K562 (cell line): ENCODE results near the gene PUSL1. TPM values are rescaled to one million over a fixed set of nuclear protein-coding genes. Genes with fewer than 3 reads are reported as not detected.

Source experiments
- AFF1 ChIP-seq, 2 experiments: fragments of 450-650 bp; IDR thresholded peaks; 2 replicates each; pipeline ENCODE4 v1.6.1; 2018; ENCODE audit warnings: mild to moderate bottlenecking in 2 of 2, low read depth in 1 of 2; ENCODE audit not compliant: partially characterized antibody in 2 of 2
- BCLAF1 ChIP-seq, 2 experiments: fragments of 450-650 bp in 1 of 2; IDR thresholded peaks; 2 replicates each; pipeline ENCODE4 v1.6.1; 2011 to 2017; ENCODE audit warnings: low read depth in 2 of 2, antibody characterized with exemption in 1 of 2, borderline replicate concordance in 1 of 2, low read length in 1 of 2, mild to moderate bottlenecking in 1 of 2, mixed read lengths in 1 of 2; ENCODE audit not compliant: control insufficient read depth in 1 of 2
- NFIC ChIP-seq: fragments of 450-650 bp; IDR thresholded peaks from 2 replicates; pipeline ENCODE4 v1.6.1; 2017; ENCODE audit warnings: mild to moderate bottlenecking, inconsistent platforms
- PHF21A ChIP-seq: fragments of 450-650 bp; IDR thresholded peaks from 2 replicates; pipeline ENCODE4 v1.6.1; 2017; ENCODE audit warnings: low read depth, borderline replicate concordance
- SMARCA4 ChIP-seq: fragments of 450-650 bp; IDR thresholded peaks from 2 replicates; pipeline ENCODE4 v1.6.1; 2016
- ZKSCAN3 ChIP-seq: fragments of 250-450 bp; sonication (Bioruptor Pico); IDR thresholded peaks from 2 replicates; pipeline ENCODE4 v1.4.0; 2020
- ZNF408 ChIP-seq: fragments of 250-450 bp; sonication (Bioruptor Pico); IDR thresholded peaks from 2 replicates; pipeline ENCODE4 v1.4.0; 2020; ENCODE audit warnings: low read depth, mild to moderate bottlenecking, moderate library complexity
- ZNF740 ChIP-seq, 3 experiments: fragments of 200-800 bp in 1 of 3; sonication (Bioruptor generic) in 1 of 3; sonication (generic) in 1 of 3; formaldehyde crosslinking in 1 of 3; IDR thresholded peaks; 2 replicates each; pipeline versions ENCODE4 v1.6.1 to v1.8.0; 2016 to 2022; ENCODE audit warnings: mild to moderate bottlenecking in 2 of 3, missing compliant biosample characterization in 2 of 3, missing genetic modification characterization in 2 of 3, missing genetic modification reagents in 1 of 3
- ZNF778 ChIP-seq: fragments of 450-650 bp; formaldehyde crosslinking; IDR thresholded peaks from 2 replicates; pipeline ENCODE4 v1.4.0; 2020; ENCODE audit warnings: mild to moderate bottlenecking, moderate library complexity
- polyA plus RNA-seq, 8 experiments: library from polyadenylated mRNA; depleted of rRNA in 4 of 8; stranded (reverse) in 5 of 8; unstranded in 3 of 8; fragments of >200 nt; fragmentation: Nextera tagmentation in 2 of 8; fragmentation: Illumina TruSeq in 1 of 8; extraction: Ambion mirVana in 2 of 8; extraction: Trizol in 1 of 8; gene quantifications; 2 replicates each; pipeline versions ENCODE4 v1.2.1 to v1.2.3, GENCODE V29; 2011 to 2014; ENCODE audit warnings: inconsistent platforms in 1 of 8, missing spikeins in 1 of 8
- total RNA-seq, 7 experiments: library from RNA; depleted of rRNA in 6 of 7; stranded (reverse); fragments of >200 nt in 6 of 7; fragmentation: Illumina TruSeq in 2 of 7; extraction: Trizol in 2 of 7; gene quantifications; 2 replicates each; pipeline versions ENCODE4 v1.2.1 to v1.2.3, GENCODE V29; 2011 to 2021; ENCODE audit warnings: low replicate concordance in 1 of 7
- TF ChIP-seq, protein P1 (sequence below): fragments of 250-450 bp; sonication (Bioruptor Pico); IDR thresholded peaks from 2 replicates; pipeline ENCODE4 v1.5.1; 2021; ENCODE audit warnings: mild to moderate bottlenecking
- TF ChIP-seq, protein P2 (sequence below): fragments of 250-450 bp; sonication (Bioruptor Pico); IDR thresholded peaks from 2 replicates; pipeline ENCODE4 v1.9.0; 2021; ENCODE audit warnings: mild to moderate bottlenecking, inconsistent platforms

The PUSL1 gene
- total and polyA plus RNA-seq, 9 of the 15 experiments (the other 6 are each of a cell fraction or from before 2014, with no cell fraction given), result 0.62 to 86.9 (median 13.6) TPM

GRCh38 chr1:1358433-1359271, 50.3 kb downstream of the PUSL1 start, which contains the start of gene MXRA8 (continued):
- TF ChIP-seq ZNF740 (CRISPR knock-in tag; IDR thresholded peaks at IDR 0.05), result no peak
- TF ChIP-seq ZNF740 (tag; IDR thresholded peaks at IDR 0.05), result peak in 1 of 2 experiments; percentile 62; a peak in 1 of 4 replicates
- peak; percentile 62; the same call in 1 of the 2 replicates for TF ChIP-seq NFIC
- TF ChIP-seq ZNF408 (CRISPR knock-in tag), result no peak
- 0 out of 2 replicates have a peak, but pooled peaks have one; percentile 23 for TF ChIP-seq SMARCA4
- TF ChIP-seq ZKSCAN3 (CRISPR knock-in tag), result no peak
- no peak for TF ChIP-seq ZNF778
- no peak; the same call in 1 of the 2 replicates for TF ChIP-seq PHF21A
- TF ChIP-seq AFF1 (IDR thresholded peaks at IDR 0.05; ENCODE audit: low read depth in 1 of 2, partially characterized antibody in 2 of 2), result no peak
- TF ChIP-seq, protein P1, sequence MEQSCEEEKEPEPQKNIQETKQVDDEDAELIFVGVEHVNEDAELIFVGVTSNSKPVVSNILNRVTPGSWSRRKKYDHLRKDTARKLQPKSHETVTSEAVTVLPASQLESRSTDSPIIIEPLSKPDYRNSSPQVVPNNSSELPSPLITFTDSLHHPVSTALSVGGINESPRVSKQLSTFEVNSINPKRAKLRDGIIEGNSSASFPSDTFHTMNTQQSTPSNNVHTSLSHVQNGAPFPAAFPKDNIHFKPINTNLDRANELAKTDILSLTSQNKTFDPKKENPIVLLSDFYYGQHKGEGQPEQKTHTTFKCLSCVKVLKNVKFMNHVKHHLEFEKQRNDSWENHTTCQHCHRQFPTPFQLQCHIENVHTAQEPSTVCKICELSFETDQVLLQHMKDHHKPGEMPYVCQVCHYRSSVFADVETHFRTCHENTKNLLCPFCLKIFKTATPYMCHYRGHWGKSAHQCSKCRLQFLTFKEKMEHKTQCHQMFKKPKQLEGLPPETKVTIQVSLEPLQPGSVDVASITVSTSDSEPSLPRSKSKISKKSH (CRISPR knock-in tag), result no peak
- TF ChIP-seq, protein P2, sequence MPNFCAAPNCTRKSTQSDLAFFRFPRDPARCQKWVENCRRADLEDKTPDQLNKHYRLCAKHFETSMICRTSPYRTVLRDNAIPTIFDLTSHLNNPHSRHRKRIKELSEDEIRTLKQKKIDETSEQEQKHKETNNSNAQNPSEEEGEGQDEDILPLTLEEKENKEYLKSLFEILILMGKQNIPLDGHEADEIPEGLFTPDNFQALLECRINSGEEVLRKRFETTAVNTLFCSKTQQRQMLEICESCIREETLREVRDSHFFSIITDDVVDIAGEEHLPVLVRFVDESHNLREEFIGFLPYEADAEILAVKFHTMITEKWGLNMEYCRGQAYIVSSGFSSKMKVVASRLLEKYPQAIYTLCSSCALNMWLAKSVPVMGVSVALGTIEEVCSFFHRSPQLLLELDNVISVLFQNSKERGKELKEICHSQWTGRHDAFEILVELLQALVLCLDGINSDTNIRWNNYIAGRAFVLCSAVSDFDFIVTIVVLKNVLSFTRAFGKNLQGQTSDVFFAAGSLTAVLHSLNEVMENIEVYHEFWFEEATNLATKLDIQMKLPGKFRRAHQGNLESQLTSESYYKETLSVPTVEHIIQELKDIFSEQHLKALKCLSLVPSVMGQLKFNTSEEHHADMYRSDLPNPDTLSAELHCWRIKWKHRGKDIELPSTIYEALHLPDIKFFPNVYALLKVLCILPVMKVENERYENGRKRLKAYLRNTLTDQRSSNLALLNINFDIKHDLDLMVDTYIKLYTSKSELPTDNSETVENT (CRISPR knock-in tag), result 0 out of 2 replicates have a peak, but pooled peaks have one; percentile 38
- TF ChIP-seq BCLAF1 (IDR thresholded peaks at IDR 0.05; ENCODE audit: borderline replicate concordance in 1 of 2, control insufficient read depth in 1 of 2, low read depth in 2 of 2, low read length in 1 of 2), result no peak
- TF ChIP-seq, all 486 proteins: peak for 88
